Osteocyte (in vitro differentiated cells): Measurements from ENCODE around the gene POLD4. TPM values are rescaled to one million over a fixed set of nuclear protein-coding genes. Genes with fewer than 3 reads are reported as not detected.

Source experiments
- DNase-seq: peaks from one replicate; pipeline ENCODE4 v3.0.0; 2021; ENCODE audit warnings: mixed read lengths; ENCODE audit not compliant: unreplicated experiment; ENCODE audit errors: extremely low spot score
- H3K27ac Mint-ChIP-seq: one replicate; pipeline ENCODE4 v1.8.0; 2021; ENCODE audit warnings: mild to moderate bottlenecking, mixed read lengths; ENCODE audit not compliant: unreplicated experiment
- H3K27me3 Mint-ChIP-seq: one replicate; pipeline ENCODE4 v1.8.0; 2021; ENCODE audit warnings: mixed read lengths; ENCODE audit not compliant: unreplicated experiment
- H3K36me3 Mint-ChIP-seq: one replicate; pipeline ENCODE4 v1.8.0; 2021; ENCODE audit warnings: mixed read lengths; ENCODE audit not compliant: unreplicated experiment
- H3K4me1 Mint-ChIP-seq: one replicate; pipeline ENCODE4 v1.8.0; 2021; ENCODE audit warnings: mixed read lengths; ENCODE audit not compliant: unreplicated experiment
- H3K4me3 Mint-ChIP-seq: one replicate; pipeline ENCODE4 v1.8.0; 2021; ENCODE audit warnings: mild to moderate bottlenecking, moderate library complexity, mixed read lengths; ENCODE audit not compliant: unreplicated experiment
- H3K9me3 Mint-ChIP-seq: one replicate; pipeline ENCODE4 v1.8.0; 2021; ENCODE audit warnings: mixed read lengths; ENCODE audit not compliant: unreplicated experiment
- total RNA-seq: library from RNA; stranded (reverse); gene quantifications from 2 replicates; pipeline ENCODE4 v1.2.1, GENCODE V29; 2021
- TF ChIP-seq, protein P1 (sequence below): fragments of 200-600 bp; sonication (generic); IDR thresholded peaks from 2 replicates; pipeline ENCODE4 v1.5.0; 2021; ENCODE audit warnings: antibody characterized with exemption, mild to moderate bottlenecking, moderate library complexity

The POLD4 gene
- total RNA-seq, 1 donor from 2014 or later: 64.0 TPM

DNA sequence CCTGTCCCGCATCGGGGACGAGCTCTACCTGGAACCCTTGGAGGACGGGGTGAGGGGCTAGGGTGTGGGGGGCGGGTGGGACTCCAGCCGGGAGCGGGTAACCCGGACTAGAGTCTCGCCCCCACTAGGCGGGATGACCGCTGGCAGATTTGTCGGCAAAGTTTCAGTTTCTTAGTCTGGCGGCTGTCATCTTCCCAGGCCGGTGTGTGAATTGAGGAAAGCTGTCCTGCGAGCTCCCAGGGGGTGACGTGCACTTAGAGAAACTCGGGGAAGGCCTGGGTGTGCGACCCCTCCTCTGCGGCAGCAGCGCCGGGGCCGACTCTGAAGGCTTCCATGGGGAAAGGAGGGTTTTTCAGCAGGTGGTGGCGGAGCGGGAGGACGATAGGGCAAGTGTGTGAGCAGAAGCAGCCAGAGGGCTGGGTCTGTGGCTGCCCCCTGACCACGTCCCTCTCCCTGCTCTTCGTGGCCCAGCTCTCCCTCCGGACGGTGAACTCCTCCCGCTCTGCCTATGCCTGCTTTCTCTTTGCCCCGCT, 38.9 kb upstream of the POLD4 start:
- TF ChIP-seq, protein P1, sequence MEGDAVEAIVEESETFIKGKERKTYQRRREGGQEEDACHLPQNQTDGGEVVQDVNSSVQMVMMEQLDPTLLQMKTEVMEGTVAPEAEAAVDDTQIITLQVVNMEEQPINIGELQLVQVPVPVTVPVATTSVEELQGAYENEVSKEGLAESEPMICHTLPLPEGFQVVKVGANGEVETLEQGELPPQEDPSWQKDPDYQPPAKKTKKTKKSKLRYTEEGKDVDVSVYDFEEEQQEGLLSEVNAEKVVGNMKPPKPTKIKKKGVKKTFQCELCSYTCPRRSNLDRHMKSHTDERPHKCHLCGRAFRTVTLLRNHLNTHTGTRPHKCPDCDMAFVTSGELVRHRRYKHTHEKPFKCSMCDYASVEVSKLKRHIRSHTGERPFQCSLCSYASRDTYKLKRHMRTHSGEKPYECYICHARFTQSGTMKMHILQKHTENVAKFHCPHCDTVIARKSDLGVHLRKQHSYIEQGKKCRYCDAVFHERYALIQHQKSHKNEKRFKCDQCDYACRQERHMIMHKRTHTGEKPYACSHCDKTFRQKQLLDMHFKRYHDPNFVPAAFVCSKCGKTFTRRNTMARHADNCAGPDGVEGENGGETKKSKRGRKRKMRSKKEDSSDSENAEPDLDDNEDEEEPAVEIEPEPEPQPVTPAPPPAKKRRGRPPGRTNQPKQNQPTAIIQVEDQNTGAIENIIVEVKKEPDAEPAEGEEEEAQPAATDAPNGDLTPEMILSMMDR: no peak
- Mint-ChIP-seq H3K27ac (peak overlapping the region; percentile 85), H3K4me3 (peak overlapping the region; percentile 84), H3K27me3 (no peaks in the 10 kb centered on the region), H3K36me3 (peaks cover 4% of the 10 kb centered on the region), H3K9me3 (no peaks in the 10 kb centered on the region), H3K4me1 (peaks cover 27% of the 10 kb centered on the region)
- peak; percentile 81 for DNase-seq

DNA sequence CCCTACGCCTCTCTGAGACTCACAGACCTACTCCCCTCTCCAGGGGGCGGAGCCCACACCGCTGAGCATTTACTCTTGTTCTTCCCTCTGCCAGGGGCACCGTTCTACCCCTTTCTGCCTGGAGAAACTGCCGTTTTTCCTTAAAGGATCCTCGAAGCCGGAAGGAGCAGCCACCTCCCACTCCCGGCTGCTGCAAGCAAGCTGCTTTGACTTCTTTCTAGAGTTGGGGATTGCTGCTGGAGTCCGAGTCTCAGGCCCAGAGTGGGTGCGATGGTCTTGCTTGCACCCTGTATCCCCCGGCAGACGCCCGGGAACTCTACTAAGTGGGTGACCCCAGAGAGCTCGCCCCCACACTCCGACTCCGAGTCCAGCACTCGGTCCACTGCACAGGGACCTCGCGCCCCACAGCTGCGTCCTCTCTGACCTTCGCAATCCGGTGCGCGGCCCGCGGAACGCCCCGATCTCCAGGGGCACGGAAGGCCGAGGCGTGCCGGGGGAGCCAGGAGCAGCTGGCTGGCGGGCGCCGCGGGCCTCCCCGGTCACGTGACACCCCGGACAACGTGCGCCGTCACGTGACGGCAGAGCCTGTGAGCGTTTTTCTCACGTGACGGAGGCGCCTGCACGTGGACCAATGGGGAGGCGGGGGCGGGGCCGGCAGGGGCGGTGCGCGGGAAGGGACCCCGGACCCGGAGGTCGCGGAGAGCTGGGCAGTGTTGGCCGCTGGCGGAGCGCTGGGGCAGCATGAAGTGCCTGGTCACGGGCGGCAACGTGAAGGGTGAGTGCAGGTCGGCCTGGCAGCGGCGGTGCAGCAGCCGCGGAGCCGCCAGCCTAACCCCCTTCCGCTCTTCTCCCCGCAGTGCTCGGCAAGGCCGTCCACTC, 38.2 kb upstream of the POLD4 start, which contains the start of gene RAD9A:
Gene RAD9A, plus strand, starts transcription at position 683 of the 879 bp plus-strand sequence. Its CDS starts 59 bp downstream, at position 742.
- TF ChIP-seq, protein P1: no peak
- Mint-ChIP-seq H3K27me3 (no peaks in the 10 kb centered on the region), H3K27ac (peak within 1 kb of the TSS; percentile 88), H3K4me3 (peak within 1 kb of the TSS; percentile 84), H3K9me3 (no peaks in the 10 kb centered on the region), H3K36me3 (no peaks in the 10 kb centered on the region), H3K4me1 (peaks cover 25% of the 10 kb centered on the region)
- peak; percentile 98 for DNase-seq

DNA sequence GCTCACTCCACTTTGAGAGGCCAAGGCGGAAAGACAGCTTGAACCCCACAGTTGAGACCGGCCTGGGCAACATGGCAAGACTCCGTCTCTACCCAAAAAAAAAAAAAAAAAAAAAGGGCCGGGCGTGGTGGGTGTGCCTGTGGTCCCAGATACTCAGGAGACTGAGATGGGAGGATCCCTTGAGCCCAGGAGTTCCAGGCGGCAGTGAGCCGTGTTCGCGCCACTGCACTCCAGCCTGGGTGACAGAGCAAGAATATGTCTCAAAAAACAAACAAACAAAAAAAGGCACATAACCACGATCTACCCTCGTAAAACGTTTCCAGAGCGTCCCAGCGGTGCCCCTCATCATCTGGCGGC, 37.6 kb upstream of the POLD4 start:
- TF ChIP-seq, protein P1: no peak
- H3K36me3 Mint-ChIP-seq: no peaks in the 10 kb centered on the region
- no peak for DNase-seq
- H3K4me1 Mint-ChIP-seq: peaks cover 25% of the 10 kb centered on the region
- H3K27me3 Mint-ChIP-seq: no peaks in the 10 kb centered on the region
- H3K9me3 Mint-ChIP-seq: no peaks in the 10 kb centered on the region
- H3K27ac Mint-ChIP-seq: peak overlapping the region; percentile 88
- peak overlapping the region; percentile 84 for H3K4me3 Mint-ChIP-seq

DNA sequence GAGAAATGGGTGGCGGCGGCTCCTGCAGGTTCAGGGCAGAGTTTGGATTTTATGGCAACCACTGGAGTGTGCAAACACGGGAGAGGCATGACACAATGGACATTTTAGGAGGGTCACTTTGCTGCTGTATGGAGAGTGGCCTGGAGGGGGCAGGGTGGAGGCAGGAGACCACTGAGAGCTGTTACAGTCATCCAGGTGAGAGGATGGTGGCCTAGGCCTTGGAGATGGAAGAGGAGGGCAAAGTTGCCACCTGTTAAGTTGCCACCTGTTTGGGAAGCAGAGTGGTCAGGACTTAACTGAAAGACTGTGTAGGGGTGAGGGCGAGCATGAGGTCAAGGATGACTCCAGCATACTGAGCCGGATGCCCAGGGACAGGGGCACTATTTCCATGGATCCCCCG, 36.1 kb upstream of the POLD4 start:
- no peaks in the 10 kb centered on the region for H3K9me3 Mint-ChIP-seq
- H3K36me3 Mint-ChIP-seq: no peaks in the 10 kb centered on the region
- TF ChIP-seq, protein P1: peak; percentile 63
- no peak for DNase-seq
- peak overlapping the region; percentile 7 for H3K27ac Mint-ChIP-seq
- H3K27me3 Mint-ChIP-seq: peaks cover 6% of the 10 kb centered on the region
- H3K4me3 Mint-ChIP-seq: peak overlapping the region; percentile 70
- H3K4me1 Mint-ChIP-seq: peaks cover 34% of the 10 kb centered on the region

DNA sequence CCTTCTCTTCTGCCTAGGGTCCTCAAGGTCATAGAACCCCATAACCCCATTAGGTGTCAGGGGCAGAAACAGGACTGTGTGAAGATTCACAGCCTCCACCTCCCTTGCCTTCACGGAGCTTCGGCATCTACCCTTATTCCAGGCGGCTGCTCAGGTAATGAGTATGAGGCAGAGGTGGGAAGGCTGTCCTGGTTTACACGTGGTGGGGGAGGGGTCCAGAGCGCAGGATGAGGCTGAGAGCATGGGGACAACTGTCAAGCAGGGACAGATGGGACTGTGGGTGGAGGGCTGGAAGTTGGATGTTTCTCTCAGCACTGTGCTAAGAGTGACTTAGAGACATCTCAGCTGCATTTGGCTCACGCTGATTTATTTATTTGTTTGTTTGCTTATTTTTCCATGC, 34.2 kb upstream of the POLD4 start:
- H3K27me3 Mint-ChIP-seq: peaks cover 6% of the 10 kb centered on the region
- no peaks in the 10 kb centered on the region for H3K9me3 Mint-ChIP-seq
- no peak overlapping the region for H3K4me3 Mint-ChIP-seq
- DNase-seq: no peak
- H3K36me3 Mint-ChIP-seq: no peaks in the 10 kb centered on the region
- H3K4me1 Mint-ChIP-seq: peaks cover 28% of the 10 kb centered on the region
- H3K27ac Mint-ChIP-seq: no peak overlapping the region
- TF ChIP-seq, protein P1: no peak
